ENCODE measurements around the gene MDK.

- TF ChIP-seq CEBPB (IDR thresholded peaks at IDR 0.05) = no peak
- no peak for TF ChIP-seq TAF1 (IDR thresholded peaks at IDR 0.05; ENCODE audit: low read depth)
- no peak for TF ChIP-seq ZBTB7A (IDR thresholded peaks at IDR 0.05; ENCODE audit: low read depth)
- no peak for TF ChIP-seq RAD21 (IDR thresholded peaks at IDR 0.05; ENCODE audit: low read depth)
- no peak for TF ChIP-seq CREB1 (IDR thresholded peaks at IDR 0.05; ENCODE audit: low read depth)
- no peak for TF ChIP-seq NFIC (IDR thresholded peaks at IDR 0.05)
- no peak for TF ChIP-seq YY1 (IDR thresholded peaks at IDR 0.05; ENCODE audit: low read depth)
- TF ChIP-seq REST (IDR thresholded peaks at IDR 0.05; ENCODE audit: low read depth) = no peak
- TF ChIP-seq, protein P1, sequence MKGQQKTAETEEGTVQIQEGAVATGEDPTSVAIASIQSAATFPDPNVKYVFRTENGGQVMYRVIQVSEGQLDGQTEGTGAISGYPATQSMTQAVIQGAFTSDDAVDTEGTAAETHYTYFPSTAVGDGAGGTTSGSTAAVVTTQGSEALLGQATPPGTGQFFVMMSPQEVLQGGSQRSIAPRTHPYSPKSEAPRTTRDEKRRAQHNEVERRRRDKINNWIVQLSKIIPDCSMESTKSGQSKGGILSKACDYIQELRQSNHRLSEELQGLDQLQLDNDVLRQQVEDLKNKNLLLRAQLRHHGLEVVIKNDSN (IDR thresholded peaks at IDR 0.05) = no peak
- no peak for TF ChIP-seq EP300 (IDR thresholded peaks at IDR 0.05; ENCODE audit: borderline replicate concordance)
- TF ChIP-seq TEAD4 (IDR thresholded peaks at IDR 0.05) = no peak
Observed at GRCh38 chr11:46364056-46364455, 17.4 kb upstream of the MDK start.

Data from Ishikawa (cell line).